GM21367 (cell line): ENCODE measurements around the gene HFE.
"Not testable (repeated sequence)": the region's sequence is repeated elsewhere in the genome, so short reads cannot be mapped to it uniquely, and the experiment has no call there.

Experiments used
- ATAC-seq: cut with Tn5 transposase; IDR thresholded peaks from one replicate; pipeline ENCODE4 v1.9.1; 2021; ENCODE audit not compliant: unreplicated experiment

Gene HFE

DNA sequence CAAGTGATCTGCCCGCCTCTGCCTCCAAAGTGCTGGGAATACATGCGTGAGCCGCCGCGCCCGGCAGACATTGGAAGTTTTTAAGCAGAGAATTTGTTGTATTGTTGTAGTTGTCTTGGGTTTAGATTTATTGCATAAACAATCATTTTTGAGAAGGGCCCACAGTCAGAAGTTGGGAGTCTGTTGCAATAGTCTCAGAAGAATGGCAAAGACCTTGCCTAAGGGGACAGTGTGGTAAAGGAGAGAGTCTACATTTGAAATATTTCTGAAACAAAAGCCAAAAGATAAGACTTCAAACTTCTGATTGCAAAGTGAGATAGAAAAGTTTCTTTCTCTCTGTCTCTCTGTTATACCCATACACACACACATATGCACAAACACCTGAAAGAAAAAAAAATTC lies 22.5 kb downstream of the HFE start:
- ATAC-seq, result no peak

GRCh38 chr6:26113570-26113969 lies 26.3 kb downstream of the HFE start:
- no peak for ATAC-seq

GRCh38 chr6:26115226-26115625 lies 28.0 kb downstream of the HFE start:
- ATAC-seq, result no peak

DNA sequence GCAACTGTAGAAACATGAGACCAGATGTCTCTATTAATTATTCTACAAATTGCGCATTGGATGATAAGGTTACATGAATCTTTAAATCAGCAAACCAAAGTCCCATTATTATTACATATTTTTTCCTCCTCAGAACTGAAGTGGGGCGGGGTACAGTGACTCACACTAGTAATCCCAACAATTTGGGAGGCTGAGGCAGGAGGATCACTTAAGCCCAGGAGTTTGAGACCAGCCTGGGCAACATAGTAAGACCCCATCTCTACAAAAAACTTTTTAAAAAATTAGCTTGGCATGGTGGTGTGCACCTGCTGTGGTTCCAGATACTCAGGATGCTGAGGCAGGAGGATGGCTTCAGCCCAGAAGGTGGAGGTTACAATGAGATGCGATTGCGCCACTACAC lies 29.0 kb downstream of the HFE start:
- no peak for ATAC-seq

- no peak for ATAC-seq
These were observed 31.8 kb downstream of the HFE start for GRCh38 chr6:26118999-26119398.

DNA sequence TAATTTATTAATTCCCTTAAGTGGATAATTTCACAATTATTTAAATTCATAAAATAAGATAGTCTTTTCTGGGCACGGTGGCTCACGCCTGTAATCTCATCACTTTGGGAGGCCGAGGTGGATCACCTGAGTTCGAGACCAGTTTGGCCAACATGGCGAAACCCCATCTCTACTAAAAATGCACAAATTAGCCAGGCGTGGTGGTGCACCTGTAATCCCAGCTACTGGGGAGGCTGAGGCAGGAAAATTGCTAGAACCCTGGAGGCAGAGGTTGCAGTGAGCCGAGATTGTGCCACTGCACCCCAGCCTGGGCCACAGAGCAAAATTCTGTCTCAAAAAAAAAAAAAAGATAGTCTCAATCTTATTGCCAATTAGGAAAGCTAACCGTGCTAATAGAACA lies 32.9 kb downstream of the HFE start:
- not testable (repeated sequence) for ATAC-seq

- no peak for ATAC-seq
These were observed 33.5 kb downstream of the HFE start for GRCh38 chr6:26120807-26121140.

GRCh38 chr6:26121141-26122004 lies 34.1 kb downstream of the HFE start:
- no peak for ATAC-seq

- no peak for ATAC-seq
These were observed 34.8 kb downstream of the HFE start for GRCh38 chr6:26122005-26122388.

DNA sequence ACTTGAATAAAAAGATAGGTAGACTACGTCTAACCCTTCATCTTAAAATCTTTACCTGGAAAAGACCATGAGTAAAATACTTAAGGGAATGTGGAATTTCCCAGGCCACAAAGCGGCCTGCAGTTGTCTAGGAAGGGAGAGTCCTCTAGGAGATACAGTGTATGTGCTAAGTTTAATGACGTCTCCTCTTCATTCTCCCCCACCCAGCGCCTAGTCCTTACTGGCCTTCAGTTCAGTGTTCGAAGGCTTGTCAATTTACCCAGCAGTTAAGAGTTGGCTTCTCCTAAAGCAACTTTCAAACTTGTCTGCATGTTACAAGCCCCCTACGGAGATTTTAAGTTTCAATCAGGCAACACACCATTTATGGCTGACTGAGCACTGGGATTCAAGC lies 35.2 kb downstream of the HFE start:
- ATAC-seq, result no peak

- ATAC-seq, result peak; percentile 38
These were observed 35.8 kb downstream of the HFE start for GRCh38 chr6:26122793-26123674.

GRCh38 chr6:26123675-26123946 lies 36.4 kb downstream of the HFE start:
- no peak for ATAC-seq

DNA sequence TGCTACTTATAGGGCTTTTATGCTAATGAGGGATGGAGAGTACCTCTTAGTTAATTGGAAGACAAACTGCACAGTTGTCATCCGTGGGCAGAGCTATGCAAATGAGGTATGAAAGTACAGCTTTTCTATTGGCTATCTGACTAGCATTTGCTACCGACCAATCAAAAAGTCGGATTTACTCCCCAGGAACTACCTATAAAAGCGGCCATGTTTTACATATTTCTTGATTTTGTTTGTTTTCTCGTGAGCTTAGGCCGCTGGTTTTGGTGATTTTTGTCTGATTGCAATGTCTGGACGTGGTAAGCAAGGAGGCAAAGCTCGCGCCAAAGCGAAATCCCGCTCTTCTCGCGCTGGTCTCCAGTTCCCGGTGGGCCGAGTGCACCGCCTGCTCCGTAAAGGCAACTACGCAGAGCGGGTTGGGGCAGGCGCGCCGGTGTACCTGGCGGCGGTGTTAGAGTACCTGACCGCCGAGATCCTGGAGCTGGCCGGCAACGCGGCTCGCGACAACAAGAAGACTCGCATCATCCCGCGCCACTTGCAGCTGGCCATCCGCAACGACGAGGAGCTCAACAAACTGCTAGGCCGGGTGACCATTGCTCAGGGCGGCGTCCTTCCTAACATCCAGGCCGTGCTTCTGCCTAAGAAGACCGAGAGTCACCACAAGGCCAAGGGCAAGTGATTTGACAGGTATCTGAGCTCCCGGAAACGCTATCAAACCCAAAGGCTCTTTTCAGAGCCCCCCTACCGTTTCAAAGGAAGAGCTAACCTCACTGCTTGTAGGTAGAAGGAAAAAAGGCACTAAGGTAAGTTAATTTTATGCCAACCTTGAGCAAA lies 36.9 kb downstream of the HFE start:
- peak; percentile 68 for ATAC-seq

GRCh38 chr6:26124781-26125685 lies 37.8 kb downstream of the HFE start:
- no peak for ATAC-seq

GRCh38 chr6:26126394-26127235 lies 39.4 kb downstream of the HFE start:
- no peak for ATAC-seq

GRCh38 chr6:26128013-26128771 lies 41.0 kb downstream of the HFE start:
- ATAC-seq, result no peak

DNA sequence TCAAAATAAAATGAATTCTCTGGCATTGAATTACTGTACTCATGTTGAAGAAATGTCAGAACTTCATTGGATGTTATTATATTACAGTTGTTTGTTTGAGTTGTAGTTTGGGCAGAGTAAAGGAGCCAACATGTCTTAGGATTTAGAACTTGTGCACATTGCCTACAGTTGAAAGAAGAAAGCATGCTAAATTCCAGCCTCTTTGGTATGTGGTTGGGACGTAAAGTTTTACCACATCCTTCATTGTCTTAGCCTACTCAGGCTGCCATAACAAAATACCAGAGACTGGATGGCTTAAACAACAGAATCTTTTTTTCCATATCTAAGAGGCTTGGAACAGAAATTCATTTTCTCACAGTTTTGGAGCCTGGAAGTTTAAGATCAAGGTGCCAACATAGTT lies 42.4 kb downstream of the HFE start:
- ATAC-seq, result no peak

- ATAC-seq, result no peak
These were observed 43.5 kb downstream of the HFE start for GRCh38 chr6:26130581-26131249.
